Measurements from ENCODE around the gene SLC38A6.
"Not testable (repeated sequence)": the region's sequence is repeated elsewhere in the genome, so short reads cannot be mapped to it uniquely, and the experiment has no call there.

The SLC38A6 gene

GRCh38 chr14:61064210-61064609 lies 83.2 kb downstream of the SLC38A6 start:
- DNase-seq, result no peak
- H3K27ac Mint-ChIP-seq, result peak overlapping the region; percentile 91
- peaks cover 26% of the 10 kb centered on the region for H3K9me3 Mint-ChIP-seq
- no peaks in the 10 kb centered on the region for H3K27me3 Mint-ChIP-seq (ENCODE audit: low read depth, poor library complexity)
- H3K4me1 Mint-ChIP-seq, result peaks cover 60% of the 10 kb centered on the region
- no peak for TF ChIP-seq CTCF (IDR thresholded peaks at IDR 0.05)
- H3K36me3 Mint-ChIP-seq (ENCODE audit: low read depth), result peaks cover 27% of the 10 kb centered on the region
- no peak overlapping the region for H3K4me3 Mint-ChIP-seq

- peaks cover 27% of the 10 kb centered on the region for H3K36me3 Mint-ChIP-seq (ENCODE audit: low read depth)
- no peak for TF ChIP-seq CTCF (IDR thresholded peaks at IDR 0.05)
- H3K4me1 Mint-ChIP-seq, result peaks cover 60% of the 10 kb centered on the region
- no peak for DNase-seq
- H3K27ac Mint-ChIP-seq, result peak overlapping the region; percentile 85
- H3K9me3 Mint-ChIP-seq, result peaks cover 26% of the 10 kb centered on the region
- H3K27me3 Mint-ChIP-seq (ENCODE audit: low read depth, poor library complexity), result no peaks in the 10 kb centered on the region
- no peak overlapping the region for H3K4me3 Mint-ChIP-seq
Measured at GRCh38 chr14:61064856-61065255, 83.8 kb downstream of the SLC38A6 start.

GRCh38 chr14:61065656-61066055 lies 84.6 kb downstream of the SLC38A6 start:
- peak overlapping the region; percentile 85 for H3K27ac Mint-ChIP-seq
- peaks cover 34% of the 10 kb centered on the region for H3K9me3 Mint-ChIP-seq
- TF ChIP-seq CTCF (IDR thresholded peaks at IDR 0.05), result no peak

GRCh38 chr14:61072442-61072841 lies 91.4 kb downstream of the SLC38A6 start:
- peaks cover 15% of the 10 kb centered on the region for H3K4me1 Mint-ChIP-seq
- H3K36me3 Mint-ChIP-seq (ENCODE audit: low read depth), result peaks cover 53% of the 10 kb centered on the region
- not testable (repeated sequence) for H3K27me3 Mint-ChIP-seq (ENCODE audit: low read depth, poor library complexity); DNase-seq; H3K4me3 Mint-ChIP-seq
- H3K9me3 Mint-ChIP-seq, result peaks cover 17% of the 10 kb centered on the region
- H3K27ac Mint-ChIP-seq, result peak overlapping the region; percentile 33

More at GRCh38 chr14:61065656-61066055, 84.6 kb downstream of the SLC38A6 start:
- peak overlapping the region; percentile 33 for H3K4me3 Mint-ChIP-seq
- peaks cover 60% of the 10 kb centered on the region for H3K4me1 Mint-ChIP-seq
- no peaks in the 10 kb centered on the region for H3K27me3 Mint-ChIP-seq (ENCODE audit: low read depth, poor library complexity)
- peaks cover 35% of the 10 kb centered on the region for H3K36me3 Mint-ChIP-seq (ENCODE audit: low read depth)
- DNase-seq, result no peak

GRCh38 chr14:61074852-61075251 lies 93.8 kb downstream of the SLC38A6 start:
- Mint-ChIP-seq H3K27me3 (ENCODE audit: low read depth, poor library complexity) (no peaks in the 10 kb centered on the region), H3K9me3 (peaks cover 17% of the 10 kb centered on the region), H3K4me3 (no peak overlapping the region), H3K27ac (no peak overlapping the region), H3K36me3 (ENCODE audit: low read depth) (peaks cover 64% of the 10 kb centered on the region), H3K4me1 (peaks cover 12% of the 10 kb centered on the region)
- TF ChIP-seq CTCF (IDR thresholded peaks at IDR 0.05), result no peak
- DNase-seq, result no peak

- DNase-seq, result no peak
- H3K4me1 Mint-ChIP-seq, result peaks cover 29% of the 10 kb centered on the region
- H3K36me3 Mint-ChIP-seq (ENCODE audit: low read depth), result peaks cover 54% of the 10 kb centered on the region
- H3K27me3 Mint-ChIP-seq (ENCODE audit: low read depth, poor library complexity), result peaks cover 2% of the 10 kb centered on the region
- no peak overlapping the region for H3K4me3 Mint-ChIP-seq
- TF ChIP-seq CTCF (IDR thresholded peaks at IDR 0.05), result no peak
- no peak overlapping the region for H3K27ac Mint-ChIP-seq
- H3K9me3 Mint-ChIP-seq, result peaks cover 6% of the 10 kb centered on the region
Measured at GRCh38 chr14:61076556-61076955, 95.5 kb downstream of the SLC38A6 start.
